ENCODE measurements around the gene CACNA1B. TPM values are rescaled to one million over a fixed set of nuclear protein-coding genes. Genes with fewer than 3 reads are reported as not detected.

CACNA1B gene
- total RNA-seq, 6 experiments from 2014 or later, result not detected

- TF ChIP-seq CTCF (IDR thresholded peaks at IDR 0.05), result no peak
- Mint-ChIP-seq H3K9me3 (peaks cover 59% of the 10 kb centered on the region), H3K4me1 (ENCODE audit: low read depth) (no peaks in the 10 kb centered on the region), H3K27me3 (ENCODE audit: insufficient read depth) (peaks cover 6% of the 10 kb centered on the region; the same call in 1 of the 2 replicates), H3K36me3 (ENCODE audit: low read depth) (peaks cover 10% of the 10 kb centered on the region; the same call in 1 of the 2 replicates), H3K4me3 (no peak overlapping the region), H3K27ac (no peak overlapping the region)
- no peak for DNase-seq
These were observed 66.1 kb downstream of the CACNA1B start for GRCh38 chr9:137943655-137944054.

GRCh38 chr9:137945581-137945980, 68.0 kb downstream of the CACNA1B start:
- DNase-seq, result no peak
- peaks cover 57% of the 10 kb centered on the region for H3K9me3 Mint-ChIP-seq
- no peak for TF ChIP-seq CTCF (IDR thresholded peaks at IDR 0.05)
- H3K27me3 Mint-ChIP-seq (ENCODE audit: insufficient read depth), result peaks cover 7% of the 10 kb centered on the region
- H3K4me3 Mint-ChIP-seq, result no peak overlapping the region
- H3K4me1 Mint-ChIP-seq (ENCODE audit: low read depth), result no peaks in the 10 kb centered on the region
- H3K36me3 Mint-ChIP-seq (ENCODE audit: low read depth), result peaks cover 10% of the 10 kb centered on the region
- H3K27ac Mint-ChIP-seq, result no peak overlapping the region

GRCh38 chr9:137946993-137947392, 69.4 kb downstream of the CACNA1B start:
- H3K27ac Mint-ChIP-seq, result no peak overlapping the region
- no peak for DNase-seq
- no peaks in the 10 kb centered on the region for H3K4me1 Mint-ChIP-seq (ENCODE audit: low read depth)
- H3K36me3 Mint-ChIP-seq (ENCODE audit: low read depth), result peaks cover 10% of the 10 kb centered on the region
- TF ChIP-seq CTCF (IDR thresholded peaks at IDR 0.05), result no peak
- H3K9me3 Mint-ChIP-seq, result peaks cover 63% of the 10 kb centered on the region
- H3K27me3 Mint-ChIP-seq (ENCODE audit: insufficient read depth), result peaks cover 7% of the 10 kb centered on the region
- no peak overlapping the region for H3K4me3 Mint-ChIP-seq

GRCh38 chr9:137948642-137949041, 71.1 kb downstream of the CACNA1B start:
- TF ChIP-seq CTCF (IDR thresholded peaks at IDR 0.05), result no peak

GRCh38 chr9:137949260-137949659, 71.7 kb downstream of the CACNA1B start:
- H3K36me3 Mint-ChIP-seq (ENCODE audit: low read depth), result peaks cover 4% of the 10 kb centered on the region
- H3K4me3 Mint-ChIP-seq, result no peak overlapping the region
- H3K27me3 Mint-ChIP-seq (ENCODE audit: insufficient read depth), result peaks cover 7% of the 10 kb centered on the region
- no peak for TF ChIP-seq CTCF (IDR thresholded peaks at IDR 0.05)
- no peak for DNase-seq
- peaks cover 63% of the 10 kb centered on the region for H3K9me3 Mint-ChIP-seq
- H3K27ac Mint-ChIP-seq, result no peak overlapping the region
- no peaks in the 10 kb centered on the region for H3K4me1 Mint-ChIP-seq (ENCODE audit: low read depth)

More at GRCh38 chr9:137948642-137949041, 71.1 kb downstream of the CACNA1B start:
- no peak overlapping the region for H3K4me3 Mint-ChIP-seq
- no peaks in the 10 kb centered on the region for H3K4me1 Mint-ChIP-seq (ENCODE audit: low read depth)
- no peak overlapping the region for H3K27ac Mint-ChIP-seq
- H3K36me3 Mint-ChIP-seq (ENCODE audit: low read depth), result peaks cover 4% of the 10 kb centered on the region
- peaks cover 66% of the 10 kb centered on the region for H3K9me3 Mint-ChIP-seq
- DNase-seq, result no peak
- H3K27me3 Mint-ChIP-seq (ENCODE audit: insufficient read depth), result peaks cover 7% of the 10 kb centered on the region

GRCh38 chr9:137951107-137951506, 73.5 kb downstream of the CACNA1B start:
- no peaks in the 10 kb centered on the region; the same call in 1 of the 2 replicates for H3K36me3 Mint-ChIP-seq (ENCODE audit: low read depth)

More at GRCh38 chr9:137951107-137951506, 73.5 kb downstream of the CACNA1B start:
- Mint-ChIP-seq H3K4me1 (ENCODE audit: low read depth) (no peaks in the 10 kb centered on the region), H3K9me3 (peaks cover 48% of the 10 kb centered on the region), H3K27me3 (ENCODE audit: insufficient read depth) (peaks cover 7% of the 10 kb centered on the region), H3K4me3 (no peak overlapping the region), H3K27ac (no peak overlapping the region)
- DNase-seq, result no peak
- no peak for TF ChIP-seq CTCF (IDR thresholded peaks at IDR 0.05)

Data from HFFc6 (cell line).